PFSK-1 (cell line): ENCODE measurements around the gene SCN4B.

Source experiments
- FOXP2 ChIP-seq: optimal IDR thresholded peaks from 2 replicates; pipeline ENCODE3; 2011; ENCODE audit warnings: borderline replicate concordance, control low read depth, inconsistent platforms; ENCODE audit not compliant: insufficient read depth; ENCODE audit errors: extremely low read length, extremely low read depth
- POLR2AphosphoS5 ChIP-seq: IDR thresholded peaks from 2 replicates; pipeline ENCODE4 v1.6.1; 2012; ENCODE audit warnings: low read depth, mild to moderate bottlenecking, control low read depth, low read length, moderate library complexity
- SIN3A ChIP-seq: IDR thresholded peaks from 2 replicates; pipeline ENCODE4 v1.6.1; 2012; ENCODE audit warnings: mild to moderate bottlenecking, low read length, moderate library complexity, borderline replicate concordance; ENCODE audit not compliant: insufficient read depth
- TAF1 ChIP-seq: IDR thresholded peaks from 2 replicates; pipeline ENCODE4 v1.6.1; 2012; ENCODE audit warnings: low read length, control low read depth, borderline replicate concordance; ENCODE audit not compliant: insufficient read depth
- TF ChIP-seq, protein P1 (sequence below), 2 experiments: IDR thresholded peaks; 2 replicates each; pipeline versions ENCODE4 v1.6.1 to v1.8.0; 2011 to 2012; ENCODE audit warnings: low read depth in 2 of 2, low read length in 2 of 2, control low read depth in 1 of 2, inconsistent platforms in 1 of 2, mild to moderate bottlenecking in 1 of 2, moderate library complexity in 1 of 2; ENCODE audit not compliant: insufficient read depth in 1 of 2

Gene SCN4B

DNA sequence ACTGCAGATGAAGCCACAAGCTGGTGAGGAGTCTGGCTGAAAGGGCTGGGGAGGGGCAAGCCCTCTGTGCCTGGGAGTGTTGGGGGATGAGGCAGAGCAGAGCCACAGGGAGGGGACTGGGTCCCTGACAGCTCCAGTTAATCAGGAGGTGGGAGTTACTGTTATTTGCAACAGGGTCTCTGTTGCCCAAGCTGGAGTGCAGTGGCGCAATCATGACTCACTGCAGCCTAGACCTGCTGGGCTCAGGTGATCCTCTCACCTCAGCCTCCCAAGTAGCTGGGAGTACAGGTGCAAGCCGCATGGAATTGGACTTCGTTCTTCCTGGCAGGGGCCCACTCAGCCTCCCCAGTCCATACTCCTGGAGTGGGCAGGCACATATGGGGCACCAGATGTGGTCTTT, 16.1 kb upstream of the SCN4B start:
- TF ChIP-seq TAF1, result no peak
- no peak for TF ChIP-seq FOXP2
- TF ChIP-seq, protein P1, sequence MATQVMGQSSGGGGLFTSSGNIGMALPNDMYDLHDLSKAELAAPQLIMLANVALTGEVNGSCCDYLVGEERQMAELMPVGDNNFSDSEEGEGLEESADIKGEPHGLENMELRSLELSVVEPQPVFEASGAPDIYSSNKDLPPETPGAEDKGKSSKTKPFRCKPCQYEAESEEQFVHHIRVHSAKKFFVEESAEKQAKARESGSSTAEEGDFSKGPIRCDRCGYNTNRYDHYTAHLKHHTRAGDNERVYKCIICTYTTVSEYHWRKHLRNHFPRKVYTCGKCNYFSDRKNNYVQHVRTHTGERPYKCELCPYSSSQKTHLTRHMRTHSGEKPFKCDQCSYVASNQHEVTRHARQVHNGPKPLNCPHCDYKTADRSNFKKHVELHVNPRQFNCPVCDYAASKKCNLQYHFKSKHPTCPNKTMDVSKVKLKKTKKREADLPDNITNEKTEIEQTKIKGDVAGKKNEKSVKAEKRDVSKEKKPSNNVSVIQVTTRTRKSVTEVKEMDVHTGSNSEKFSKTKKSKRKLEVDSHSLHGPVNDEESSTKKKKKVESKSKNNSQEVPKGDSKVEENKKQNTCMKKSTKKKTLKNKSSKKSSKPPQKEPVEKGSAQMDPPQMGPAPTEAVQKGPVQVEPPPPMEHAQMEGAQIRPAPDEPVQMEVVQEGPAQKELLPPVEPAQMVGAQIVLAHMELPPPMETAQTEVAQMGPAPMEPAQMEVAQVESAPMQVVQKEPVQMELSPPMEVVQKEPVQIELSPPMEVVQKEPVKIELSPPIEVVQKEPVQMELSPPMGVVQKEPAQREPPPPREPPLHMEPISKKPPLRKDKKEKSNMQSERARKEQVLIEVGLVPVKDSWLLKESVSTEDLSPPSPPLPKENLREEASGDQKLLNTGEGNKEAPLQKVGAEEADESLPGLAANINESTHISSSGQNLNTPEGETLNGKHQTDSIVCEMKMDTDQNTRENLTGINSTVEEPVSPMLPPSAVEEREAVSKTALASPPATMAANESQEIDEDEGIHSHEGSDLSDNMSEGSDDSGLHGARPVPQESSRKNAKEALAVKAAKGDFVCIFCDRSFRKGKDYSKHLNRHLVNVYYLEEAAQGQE (IDR thresholded peaks at IDR 0.05; ENCODE audit: insufficient read depth in 1 of 2, low read depth in 2 of 2, low read length in 2 of 2), result no peak
- TF ChIP-seq POLR2AphosphoS5, result no peak
- TF ChIP-seq SIN3A, result no peak

DNA sequence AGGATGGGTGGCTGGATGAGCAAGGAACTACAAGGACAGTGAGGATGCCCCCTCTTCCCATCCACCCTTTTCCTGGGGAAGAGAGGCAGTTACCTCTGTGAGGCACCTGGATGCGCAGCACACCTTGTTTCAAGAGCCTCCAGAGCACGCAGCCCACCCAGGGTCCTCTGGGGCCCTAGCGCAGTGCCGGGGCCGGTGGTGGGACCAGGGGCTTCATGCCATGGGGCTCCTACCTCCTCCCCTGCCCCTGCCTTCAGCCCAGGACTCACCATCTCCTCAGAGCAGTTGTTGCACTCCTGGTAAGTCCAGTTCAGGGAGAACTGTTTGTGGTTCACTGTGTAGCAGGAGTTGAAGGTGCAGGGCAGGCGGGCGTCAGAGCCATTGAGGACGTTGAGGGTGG, 15.7 kb upstream of the SCN4B start:
- TF ChIP-seq FOXP2 (no peak), SIN3A (no peak), POLR2AphosphoS5 (no peak), TAF1 (no peak)
- TF ChIP-seq, protein P1 (IDR thresholded peaks at IDR 0.05; ENCODE audit: insufficient read depth in 1 of 2, low read depth in 2 of 2, low read length in 2 of 2), result no peak

DNA sequence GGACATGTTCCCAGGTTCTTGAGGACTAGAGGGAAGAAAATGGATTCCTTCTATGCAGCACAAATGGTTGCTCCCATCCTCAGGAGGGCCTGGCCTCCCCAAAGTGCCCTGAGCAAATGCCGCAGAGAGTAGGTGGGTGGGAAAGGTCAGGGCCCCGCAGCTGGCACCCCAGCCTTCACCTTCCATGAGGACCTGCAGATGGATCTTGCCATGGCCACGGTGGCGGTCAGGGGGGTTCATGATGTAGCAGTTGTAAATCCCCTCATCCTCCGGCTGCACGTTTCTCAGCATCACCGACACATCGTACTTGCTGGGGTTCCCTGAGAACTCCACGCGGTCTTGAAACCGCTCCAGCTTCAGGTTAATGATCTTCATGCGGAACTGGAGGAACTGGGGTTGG, 15.3 kb upstream of the SCN4B start:
- no peak for TF ChIP-seq TAF1
- TF ChIP-seq, protein P1 (IDR thresholded peaks at IDR 0.05; ENCODE audit: insufficient read depth in 1 of 2, low read depth in 2 of 2, low read length in 2 of 2), result no peak
- TF ChIP-seq SIN3A, result no peak
- no peak for TF ChIP-seq FOXP2
- no peak for TF ChIP-seq POLR2AphosphoS5

DNA sequence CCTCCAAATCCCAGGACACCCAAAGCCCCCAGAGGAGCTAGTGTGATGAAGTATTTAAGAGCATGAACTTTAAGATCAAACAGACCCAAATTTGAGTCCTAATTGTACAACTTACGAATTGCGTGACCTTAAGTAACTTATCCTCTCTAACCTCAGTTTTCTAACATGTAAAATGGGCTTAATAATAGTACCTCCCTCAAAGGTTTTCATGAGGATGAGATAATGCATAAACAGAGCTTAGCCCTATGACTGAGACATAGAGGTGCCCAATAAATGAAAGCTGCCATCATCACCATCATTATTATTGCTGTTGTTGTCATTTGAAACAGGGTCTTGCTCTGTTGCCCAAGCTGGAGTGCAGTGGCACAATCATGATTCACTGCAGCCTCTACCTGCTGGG, 14.6 kb upstream of the SCN4B start:
- TF ChIP-seq, protein P1 (IDR thresholded peaks at IDR 0.05; ENCODE audit: insufficient read depth in 1 of 2, low read depth in 2 of 2, low read length in 2 of 2), result no peak
- no peak for TF ChIP-seq TAF1
- no peak for TF ChIP-seq FOXP2
- no peak for TF ChIP-seq POLR2AphosphoS5
- TF ChIP-seq SIN3A, result no peak

DNA sequence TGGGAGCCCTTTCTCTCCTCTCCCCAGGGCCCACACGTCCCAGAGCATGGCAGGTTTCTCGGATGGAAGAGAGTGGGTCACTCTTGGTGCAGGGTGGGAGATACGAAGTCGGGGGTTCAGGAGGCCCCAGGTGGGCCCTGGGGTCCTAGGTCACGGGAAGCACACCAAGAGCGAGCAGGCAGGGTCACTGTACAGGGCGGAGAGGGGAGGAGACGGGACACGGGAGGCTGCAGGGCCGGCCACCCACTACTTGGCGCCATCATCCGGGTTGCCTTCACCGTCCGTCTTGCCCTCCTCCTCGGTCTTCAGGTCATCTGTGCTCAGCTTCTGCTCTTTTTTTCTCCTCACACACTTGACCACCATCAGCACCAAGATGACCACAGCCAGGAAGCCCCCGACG, 14.0 kb upstream of the SCN4B start:
- TF ChIP-seq, protein P1 (IDR thresholded peaks at IDR 0.05; ENCODE audit: insufficient read depth in 1 of 2, low read depth in 2 of 2, low read length in 2 of 2), result no peak
- TF ChIP-seq TAF1 (no peak), POLR2AphosphoS5 (no peak), SIN3A (no peak), FOXP2 (no peak)
